Thyroid gland (tissue), 4 donors: ENCODE data around the gene UBE2D3. TPM values are rescaled to one million over a fixed set of nuclear protein-coding genes. Genes with fewer than 3 reads are reported as not detected.
"Not testable (repeated sequence)": the region's sequence is repeated elsewhere in the genome, so short reads cannot be mapped to it uniquely, and the experiment has no call there.

ENCODE experiments used
- DNase-seq, 2 donors: peaks; one replicate each; pipeline ENCODE4 v3.0.0-alpha.2; 2019
- H3K27ac ChIP-seq, 3 donors: fragments of 200-600 bp; sonication (generic); 1 replicate in 2 of 3; 2 replicates in 1 of 3; pipeline ENCODE4 v1.5.1; 2016 to 2019; ENCODE audit warnings: mild to moderate bottlenecking in 1 of 3, moderate library complexity in 1 of 3
- H3K27me3 ChIP-seq: fragments of 200-600 bp; sonication (generic); one replicate; pipeline ENCODE4 v1.5.1; 2019
- H3K36me3 ChIP-seq, 2 donors: fragments of 200-600 bp; sonication (generic); one replicate each; pipeline ENCODE4 v1.5.1; 2016 to 2019
- H3K4me1 ChIP-seq, 2 donors: fragments of 200-600 bp; sonication (generic); one replicate each; pipeline ENCODE4 v1.5.1; 2017 to 2019
- H3K4me3 ChIP-seq, 3 donors: fragments of 200-600 bp; sonication (generic); replicated peaks in 1 of 3; 1 replicate in 2 of 3; 2 replicates in 1 of 3; pipeline ENCODE4 v1.5.1; 2016; ENCODE audit warnings: mild to moderate bottlenecking in 1 of 3
- H3K9me3 ChIP-seq: fragments of 200-600 bp; sonication (generic); one replicate; pipeline ENCODE4 v1.5.1; 2017
- CTCF ChIP-seq, 6 experiments: fragments of 200-600 bp in 3 of 6; fragments of 450-650 bp in 3 of 6; sonication (generic) in 3 of 6; IDR thresholded peaks; one replicate each; pipeline ENCODE4 v1.5.1; 2016 to 2019; ENCODE audit warnings: antibody characterized with exemption in 6 of 6, mild to moderate bottlenecking in 2 of 6, inconsistent platforms in 1 of 6, moderate library complexity in 1 of 6
- POLR2A ChIP-seq, 2 donors: fragments of 450-650 bp; IDR thresholded peaks; one replicate each; pipeline ENCODE4 v1.6.1; 2017; ENCODE audit warnings: antibody characterized with exemption in 2 of 2, mild to moderate bottlenecking in 2 of 2, moderate library complexity in 1 of 2
- WGBS, 2 donors: methylation state at CpG; one replicate each; pipeline ENCODE4 v1.1.5; 2017; 5-methylcytosine and 5-hydroxymethylcytosine counted together
- intact Hi-C: fragments of 100-400 bp; cut with DNase I; formaldehyde crosslinking; loops from one replicate; pipeline ENCODE4 v1.15.1; 2023
- total RNA-seq, 4 donors: library from RNA; depleted of rRNA; stranded (reverse); fragments of >200 nt; gene quantifications; one replicate each; pipeline ENCODE4 v1.2.3, GENCODE V29; 2016

UBE2D3 gene
- total RNA-seq, 4 donors from 2014 or later, result 379 to 633 (median 495) TPM

DNA sequence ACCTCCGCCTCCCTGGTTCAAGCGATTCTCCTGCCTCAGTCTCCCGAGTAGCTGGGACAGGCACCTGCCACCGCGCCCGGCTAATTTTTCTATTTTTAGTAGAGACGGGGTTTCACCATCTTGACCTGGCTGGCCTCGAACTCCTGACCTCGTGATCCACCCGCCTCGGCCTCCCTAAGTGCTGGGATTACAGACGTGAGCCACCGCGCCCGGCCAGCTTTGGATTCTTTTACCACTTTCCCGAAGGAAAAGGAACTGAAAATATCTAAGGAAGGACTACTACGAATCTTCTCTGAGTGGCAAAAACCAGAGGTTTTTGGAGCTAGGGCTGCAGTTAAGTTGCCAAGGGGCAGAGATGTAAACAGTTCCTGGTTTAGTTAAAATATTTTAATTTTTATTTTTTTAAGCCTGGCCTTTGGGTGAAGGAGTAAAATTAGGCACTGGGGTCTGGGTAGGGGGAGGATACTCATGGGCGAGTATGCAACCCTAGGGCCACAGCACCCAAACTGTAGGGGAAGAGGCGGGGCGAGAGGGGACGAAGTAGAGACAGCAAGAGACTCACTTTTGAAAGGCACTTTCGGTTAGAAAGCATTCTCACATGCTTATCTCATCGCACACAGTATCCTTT lies 40.9 kb upstream of the UBE2D3 start:
- no peaks in the 10 kb centered on the region for H3K9me3 ChIP-seq
- H3K4me3 ChIP-seq, result peak overlapping the region; percentile 42 to 91 (median 70)
- peak; percentile 2 to 24 for DNase-seq
- peaks cover 7 to 12% of the 10 kb centered on the region in 2 donors for H3K4me1 ChIP-seq
- no peak for TF ChIP-seq POLR2A (IDR thresholded peaks at IDR 0.05)
- TF ChIP-seq CTCF (IDR thresholded peaks at IDR 0.05), result no peak
- H3K36me3 ChIP-seq, result no peaks in the 10 kb centered on the region
- peak overlapping the region; percentile 76 to 89 (median 84) for H3K27ac ChIP-seq
- WGBS, 2 donors, result 12 to 23% methylated on average over 23 of the region's 23 CpGs
- H3K27me3 ChIP-seq, result no peaks in the 10 kb centered on the region
- intact Hi-C loops, result loop anchor here (5.0 kb wide), 1 partner anchor 41 kb away; the partner anchor contains the start of gene UBE2D3

DNA sequence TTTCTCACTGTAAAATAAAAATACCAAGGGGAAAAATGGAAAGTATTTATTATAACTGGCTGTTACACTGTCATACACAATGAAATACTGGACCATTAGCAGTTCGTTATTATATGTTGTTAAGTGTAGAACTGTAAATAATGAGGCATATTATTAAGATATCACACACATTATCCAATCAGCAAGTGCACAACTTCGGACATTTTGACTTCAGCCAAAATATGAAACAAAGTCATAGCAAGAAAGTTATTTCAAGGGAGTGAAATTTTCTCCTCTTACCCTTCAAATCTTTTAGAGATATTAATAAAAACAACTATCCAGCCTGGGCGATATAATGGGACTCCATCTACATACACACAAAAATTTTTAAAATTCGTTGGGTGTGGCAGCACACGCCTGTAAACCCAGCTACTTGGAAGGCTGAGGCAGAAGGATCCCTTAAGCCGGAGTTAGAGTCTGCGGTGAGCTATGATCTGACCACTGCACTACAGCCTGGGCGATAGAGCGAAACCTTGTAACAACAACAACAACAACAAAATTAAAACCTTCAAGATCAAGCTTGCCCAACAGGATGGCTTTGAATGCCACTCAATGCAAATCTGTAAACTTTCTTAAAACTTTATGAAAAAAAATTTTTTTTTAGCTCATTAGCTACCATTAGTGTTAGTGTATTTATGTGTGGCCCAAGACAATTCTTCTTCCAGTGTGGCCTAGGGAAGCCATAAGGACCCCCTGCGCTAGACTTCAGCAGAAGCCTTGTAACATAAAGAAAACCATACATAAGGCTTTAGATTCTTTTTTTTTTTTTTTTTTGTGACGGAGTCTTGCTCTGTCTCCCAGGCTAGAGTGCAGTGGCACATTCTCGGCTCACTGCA lies 40.2 kb upstream of the UBE2D3 start:
- H3K4me1 ChIP-seq, result peaks cover 7 to 12% of the 10 kb centered on the region in 2 donors
- no peaks in the 10 kb centered on the region for H3K9me3 ChIP-seq
- WGBS, 2 donors, result 85 to 88% methylated on average over 12 of the region's 12 CpGs
- peak overlapping the region in 1 of 3 donors; percentile 42 for H3K4me3 ChIP-seq
- no peak for TF ChIP-seq CTCF (IDR thresholded peaks at IDR 0.05)
- no peak for TF ChIP-seq POLR2A (IDR thresholded peaks at IDR 0.05)
- no peaks in the 10 kb centered on the region for H3K27me3 ChIP-seq
- no peaks in the 10 kb centered on the region for H3K36me3 ChIP-seq
- H3K27ac ChIP-seq, result peak overlapping the region in 2 of 3 donors; percentile 84 to 89
- intact Hi-C loops, result loop anchor here (5.0 kb wide), 1 partner anchor 40 kb away; the partner anchor contains the start of gene UBE2D3
- DNase-seq, result no peak

GRCh38 chr4:102865327-102865726 lies 38.0 kb upstream of the UBE2D3 start:
- H3K4me1 ChIP-seq, result peaks cover 7 to 12% of the 10 kb centered on the region in 2 donors
- not testable (repeated sequence) for DNase-seq, H3K27me3 ChIP-seq, H3K36me3 ChIP-seq, H3K4me3 ChIP-seq, H3K27ac ChIP-seq, H3K9me3 ChIP-seq
- intact Hi-C loops, result loop anchor here (5.0 kb wide), 1 partner anchor 38 kb away; the partner anchor contains the start of gene UBE2D3
- 97 to 100% methylated on average over 5 of the region's 5 CpGs for WGBS, 2 donors

GRCh38 chr4:102862747-102863146 lies 35.4 kb upstream of the UBE2D3 start:
- TF ChIP-seq CTCF (IDR thresholded peaks at IDR 0.05), result no peak
- TF ChIP-seq POLR2A (IDR thresholded peaks at IDR 0.05), result no peak
- H3K27ac ChIP-seq, result no peak overlapping the region
- H3K4me1 ChIP-seq, result peaks cover 0 to 4% of the 10 kb centered on the region in 2 donors
- intact Hi-C loops, result no loop called here
- H3K36me3 ChIP-seq, result no peaks in the 10 kb centered on the region
- no peak for DNase-seq
- no peaks in the 10 kb centered on the region for H3K9me3 ChIP-seq
- H3K27me3 ChIP-seq, result no peaks in the 10 kb centered on the region
- 92 to 97% methylated on average over 1 of the region's 1 CpG for WGBS, 2 donors
- H3K4me3 ChIP-seq, result no peak overlapping the region

- Histone ChIP-seq H3K4me3 (no peak overlapping the region), H3K9me3 (no peaks in the 10 kb centered on the region), H3K36me3 (no peaks in the 10 kb centered on the region), H3K27me3 (no peaks in the 10 kb centered on the region), H3K4me1 (no peaks in the 10 kb centered on the region), H3K27ac (no peak overlapping the region)
- 90 to 93% methylated on average over 1 of the region's 1 CpG for WGBS, 2 donors
- TF ChIP-seq CTCF (IDR thresholded peaks at IDR 0.05) (no peak), POLR2A (IDR thresholded peaks at IDR 0.05) (no peak)
- DNase-seq, result no peak
- intact Hi-C loops, result no loop called here
Measured at GRCh38 chr4:102862016-102862415, 34.7 kb upstream of the UBE2D3 start.
